VCaP (cell line): ENCODE results near the gene CHKA.

Experiments used
- H3K27ac ChIP-seq: fragments of 450-650 bp; 2 replicates; pipeline ENCODE4 v1.5.1; 2017
- TF ChIP-seq, protein P1 (sequence below): fragments of 450-650 bp; conservative IDR thresholded peaks from 2 replicates; pipeline ENCODE4 v1.5.1; 2017; ENCODE audit warnings: mild to moderate bottlenecking, moderate library complexity

Gene CHKA

DNA sequence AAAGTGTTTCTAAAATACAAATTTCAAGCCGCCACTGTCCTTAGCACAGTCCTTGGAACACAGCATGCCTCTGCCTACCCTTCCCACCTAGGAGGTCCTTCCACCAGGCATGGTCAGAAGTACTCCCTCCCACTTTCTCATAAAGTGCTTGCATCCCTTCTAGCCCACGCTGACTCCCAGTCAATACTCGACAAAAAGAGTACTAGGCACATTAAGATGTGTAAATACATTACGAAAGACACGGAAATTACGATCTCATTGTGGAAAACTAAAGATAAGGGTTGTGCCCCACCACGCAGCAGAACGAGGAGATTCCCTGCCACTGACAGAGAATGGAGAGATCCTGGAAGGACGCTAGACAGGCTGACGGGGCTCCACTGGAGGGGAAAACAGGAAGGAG, 13.5 kb downstream of the CHKA start:
- peak overlapping the region; percentile 63 for H3K27ac ChIP-seq
- TF ChIP-seq, protein P1, sequence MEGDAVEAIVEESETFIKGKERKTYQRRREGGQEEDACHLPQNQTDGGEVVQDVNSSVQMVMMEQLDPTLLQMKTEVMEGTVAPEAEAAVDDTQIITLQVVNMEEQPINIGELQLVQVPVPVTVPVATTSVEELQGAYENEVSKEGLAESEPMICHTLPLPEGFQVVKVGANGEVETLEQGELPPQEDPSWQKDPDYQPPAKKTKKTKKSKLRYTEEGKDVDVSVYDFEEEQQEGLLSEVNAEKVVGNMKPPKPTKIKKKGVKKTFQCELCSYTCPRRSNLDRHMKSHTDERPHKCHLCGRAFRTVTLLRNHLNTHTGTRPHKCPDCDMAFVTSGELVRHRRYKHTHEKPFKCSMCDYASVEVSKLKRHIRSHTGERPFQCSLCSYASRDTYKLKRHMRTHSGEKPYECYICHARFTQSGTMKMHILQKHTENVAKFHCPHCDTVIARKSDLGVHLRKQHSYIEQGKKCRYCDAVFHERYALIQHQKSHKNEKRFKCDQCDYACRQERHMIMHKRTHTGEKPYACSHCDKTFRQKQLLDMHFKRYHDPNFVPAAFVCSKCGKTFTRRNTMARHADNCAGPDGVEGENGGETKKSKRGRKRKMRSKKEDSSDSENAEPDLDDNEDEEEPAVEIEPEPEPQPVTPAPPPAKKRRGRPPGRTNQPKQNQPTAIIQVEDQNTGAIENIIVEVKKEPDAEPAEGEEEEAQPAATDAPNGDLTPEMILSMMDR = no peak

DNA sequence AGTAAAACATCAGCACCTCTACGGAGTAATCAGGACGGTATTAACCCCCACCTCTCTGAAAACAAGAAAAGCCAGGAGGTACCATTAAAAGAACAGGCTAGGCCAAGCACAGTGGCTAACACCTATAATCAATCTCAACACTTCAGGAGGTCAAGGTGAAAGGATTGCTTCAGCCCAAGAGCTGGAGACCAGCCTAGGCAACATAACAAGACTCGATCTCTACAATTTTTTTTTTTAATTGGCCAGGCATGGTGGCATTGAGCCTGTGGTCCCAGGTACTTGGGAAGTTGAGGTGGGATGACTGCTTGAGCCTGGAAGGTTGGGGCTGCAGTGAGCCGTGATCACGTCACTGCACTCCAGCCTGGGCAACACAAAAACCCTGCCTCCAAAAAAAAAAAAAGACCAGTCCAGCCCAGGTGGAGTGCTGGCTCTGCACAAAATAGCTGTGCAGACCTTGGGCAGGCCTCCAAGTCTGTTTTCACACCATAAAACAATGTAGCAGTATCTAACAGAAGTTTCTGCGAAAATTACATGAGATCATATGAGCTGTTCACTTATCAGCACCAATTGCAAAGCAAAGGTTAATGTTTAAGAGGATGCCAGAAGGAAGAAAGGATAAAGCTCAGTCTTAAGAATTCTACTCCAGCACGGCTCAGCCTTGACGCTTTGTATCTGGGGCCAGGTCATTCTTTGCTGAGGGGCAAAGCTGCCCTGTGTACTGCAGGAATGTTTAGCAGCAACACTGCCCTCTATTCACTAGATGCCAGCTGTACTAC, 14.8 kb downstream of the CHKA start:
- TF ChIP-seq, protein P1 = peak; percentile 35
- H3K27ac ChIP-seq = peak overlapping the region; percentile 63

DNA sequence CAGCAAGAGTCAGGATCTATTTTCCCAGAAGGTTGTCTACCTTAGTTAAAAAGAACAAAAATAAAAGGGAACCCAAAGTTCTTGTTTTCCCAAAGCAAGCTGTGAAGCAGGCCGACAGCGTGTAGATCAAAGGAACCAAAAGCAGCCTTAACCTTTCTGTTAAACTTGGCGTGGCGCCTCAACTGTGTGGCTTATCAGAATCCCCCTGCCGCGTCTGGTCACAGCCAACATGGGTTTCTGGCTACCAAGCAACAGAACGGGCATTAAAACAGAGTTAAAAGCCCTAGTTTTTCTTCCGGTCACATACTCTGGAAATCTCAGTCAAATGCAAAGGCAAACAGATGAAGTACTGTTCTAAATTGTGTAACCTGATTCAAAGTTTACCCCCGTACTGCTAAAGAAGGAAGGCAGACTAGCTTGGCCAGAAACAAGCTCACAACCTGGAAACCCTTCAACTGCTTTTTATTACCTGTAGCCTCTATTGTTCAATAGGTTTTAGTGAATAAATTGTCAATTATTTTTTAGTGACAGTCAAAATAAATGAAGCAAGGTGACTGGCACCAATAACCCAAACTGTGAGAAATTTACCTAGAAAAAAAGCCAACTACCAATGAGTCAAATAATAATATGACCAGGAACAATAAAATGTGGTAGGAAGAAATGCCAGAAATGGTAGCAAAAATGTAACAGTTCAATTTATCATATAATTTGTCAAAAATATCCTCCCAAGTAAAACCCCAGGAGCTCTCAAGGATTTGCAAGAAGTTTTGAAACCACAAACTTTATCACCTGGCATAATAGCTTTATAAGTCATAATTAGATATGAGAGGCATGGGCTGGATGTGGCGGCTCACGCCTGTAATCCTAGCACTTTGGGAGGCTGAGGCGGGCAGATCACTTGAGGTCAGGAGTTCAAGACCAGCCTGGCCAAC, 21.4 kb downstream of the CHKA start:
- TF ChIP-seq, protein P1 = no peak
- peak overlapping the region; percentile 89 for H3K27ac ChIP-seq

DNA sequence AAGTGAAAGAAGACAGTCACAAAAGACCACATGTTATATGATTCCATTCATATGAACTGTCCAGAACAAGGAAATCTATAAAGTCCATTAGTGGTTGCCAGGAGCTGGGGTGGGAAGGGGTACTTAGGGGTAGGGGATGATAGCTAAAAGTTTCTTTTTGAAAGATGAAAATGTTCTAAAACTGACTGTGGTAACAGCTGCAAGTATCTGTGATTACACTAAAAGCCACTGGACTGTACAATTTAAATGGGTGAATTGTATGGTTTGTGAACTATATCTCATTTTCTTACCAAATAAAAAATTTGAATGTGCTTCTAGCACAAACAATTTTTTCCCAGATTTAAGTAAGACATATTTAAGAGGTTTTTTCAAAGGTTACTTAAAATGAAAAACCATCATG, 22.1 kb downstream of the CHKA start:
- peak overlapping the region; percentile 89 for H3K27ac ChIP-seq
- TF ChIP-seq, protein P1 = no peak

DNA sequence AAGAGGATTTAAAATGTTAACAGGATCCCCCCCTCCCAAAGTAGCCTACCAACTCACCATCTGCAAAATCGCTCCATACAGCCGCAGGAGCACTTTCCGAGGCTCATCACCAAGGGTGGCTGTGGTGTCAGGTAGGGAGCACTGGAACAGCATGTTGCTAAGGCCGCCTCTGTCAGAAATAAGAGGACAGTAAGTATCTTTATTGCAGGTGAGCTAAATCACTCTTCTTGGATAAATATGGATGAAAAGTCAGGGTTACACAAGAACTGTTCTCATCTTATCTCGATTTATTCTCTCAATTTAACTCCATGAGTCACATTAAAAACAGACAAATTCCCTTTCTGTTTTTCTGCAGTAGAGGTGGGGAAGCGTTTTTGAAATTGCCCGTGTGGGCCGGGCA, 24.2 kb downstream of the CHKA start:
- H3K27ac ChIP-seq = peak overlapping the region; percentile 89
- TF ChIP-seq, protein P1 = no peak

DNA sequence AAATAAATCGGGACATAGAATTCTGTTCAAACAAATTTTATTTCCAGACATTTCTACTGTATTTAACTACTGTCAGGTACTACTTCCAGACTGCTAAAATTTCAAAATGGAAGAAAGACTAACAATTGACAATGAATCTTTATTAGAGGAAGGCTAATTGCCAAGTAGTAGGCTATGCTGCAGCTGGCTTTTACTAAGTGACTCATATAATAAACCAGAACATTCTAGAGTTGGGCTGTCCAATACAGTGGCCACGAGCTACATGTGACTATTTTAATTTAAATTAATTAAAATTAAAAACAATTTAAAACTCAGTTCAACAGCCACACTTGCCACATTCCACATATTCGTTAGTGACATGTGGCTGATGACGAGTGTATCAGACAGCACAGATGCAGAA, 27.6 kb downstream of the CHKA start:
- peak overlapping the region; percentile 83; the same call in 1 of the 2 replicates for H3K27ac ChIP-seq
- TF ChIP-seq, protein P1 = no peak

GRCh38 chr11:68092946-68093345, 28.2 kb downstream of the CHKA start:
- peak overlapping the region; percentile 83 for H3K27ac ChIP-seq

- peak overlapping the region; percentile 83 for H3K27ac ChIP-seq
- TF ChIP-seq, protein P1 = no peak
Measured at GRCh38 chr11:68092411-68092810, 28.8 kb downstream of the CHKA start.
